ENCODE measurements around the gene PCAT7.

GRCh38 chr9:94511955-94512265 lies 43.0 kb upstream of the PCAT7 start:
- TF ChIP-seq CTCF (conservative IDR thresholded peaks at IDR 0.05; ENCODE audit: low read length): no peak
- no peak for TF ChIP-seq EZH2phosphoT487 (IDR thresholded peaks at IDR 0.05; ENCODE audit: borderline replicate concordance, low read depth, low read length)
